Suprapubic skin (tissue), 4 donors: ENCODE results near the gene TENT4B.

Experiments
- CTCF ChIP-seq, 2 donors: fragments of 200-600 bp in 1 of 2; fragments of 450-650 bp in 1 of 2; sonication (generic) in 1 of 2; IDR thresholded peaks; one replicate each; pipeline ENCODE4 v1.5.1; 2016 to 2019; ENCODE audit warnings: antibody characterized with exemption in 2 of 2, mild to moderate bottlenecking in 1 of 2, moderate library complexity in 1 of 2
- EP300 ChIP-seq: sonication (generic); formaldehyde crosslinking; IDR thresholded peaks from one replicate; pipeline ENCODE4 v1.6.1; 2017; ENCODE audit warnings: antibody characterized with exemption
- POLR2A ChIP-seq, 2 donors: fragments of 450-650 bp; IDR thresholded peaks; one replicate each; pipeline ENCODE4 v1.6.1; 2017; ENCODE audit warnings: antibody characterized with exemption in 2 of 2, mild to moderate bottlenecking in 2 of 2, moderate library complexity in 2 of 2
- POLR2AphosphoS5 ChIP-seq, 3 donors: sonication (generic); formaldehyde crosslinking; IDR thresholded peaks; one replicate each; pipeline ENCODE4 v1.6.1; 2017; ENCODE audit warnings: antibody characterized with exemption in 3 of 3

DNA sequence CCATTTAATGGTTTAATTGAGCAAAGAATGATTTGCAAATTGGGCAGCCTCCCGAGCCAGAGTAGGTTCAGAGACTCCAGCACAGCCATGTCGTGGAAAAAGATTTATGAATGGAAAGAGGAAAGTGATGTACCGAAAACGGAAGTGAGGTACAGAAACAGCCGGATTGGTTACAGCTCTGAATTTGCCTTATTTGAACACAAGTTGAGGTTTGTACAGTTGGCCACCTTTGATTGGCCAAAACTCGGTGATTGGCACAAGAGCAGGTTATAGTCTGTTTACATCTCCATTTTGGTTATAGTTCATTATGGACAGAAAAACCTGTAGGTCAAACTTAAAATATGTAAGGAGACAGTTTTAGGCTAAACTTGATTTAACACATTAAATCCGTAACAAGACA, 44.5 kb downstream of the TENT4B start:
- TF ChIP-seq CTCF (IDR thresholded peaks at IDR 0.05) (no peak), POLR2AphosphoS5 (IDR thresholded peaks at IDR 0.05) (no peak), POLR2A (IDR thresholded peaks at IDR 0.05) (no peak), EP300 (no peak)
